ENCODE results near the gene ITFG1.

- TF ChIP-seq CTCF (IDR thresholded peaks at IDR 0.05) (no peak), POLR2A (IDR thresholded peaks at IDR 0.05) (no peak)
Observed at GRCh38 chr16:47247690-47248089, 213.2 kb downstream of the ITFG1 start.

Data from heart left ventricle (tissue), 13 donors.